Keratinocyte (primary cell): ENCODE results near the gene TMBIM4. TPM values are rescaled to one million over a fixed set of nuclear protein-coding genes. Genes with fewer than 3 reads are reported as not detected.

Source experiments
- DNase-seq: peaks from one replicate; pipeline ENCODE4 v3.0.0-alpha.2; 2011; ENCODE audit warnings: low read depth, missing footprints, low spot score
- FAIRE-seq: peaks from 2 replicates; lab custom pipeline; 2011; peaks lifted over from hg19 to GRCh38; lab: Jason Lieb, UNC
- H2AFZ ChIP-seq: 2 replicates; pipeline ENCODE4 v1.6.0; 2012; ENCODE audit warnings: low read length, control low read depth, inconsistent platforms; ENCODE audit not compliant: control insufficient read depth
- H3K27ac ChIP-seq: 2 replicates; pipeline ENCODE4 v1.5.1; 2011; ENCODE audit warnings: low read length; ENCODE audit not compliant: control insufficient read depth, insufficient read depth
- H3K27me3 ChIP-seq: 3 replicates; pipeline ENCODE4 v1.6.0; 2011; ENCODE audit warnings: low read length; ENCODE audit not compliant: control insufficient read depth, insufficient read depth; ENCODE audit errors: extremely low read depth
- H3K36me3 ChIP-seq, 2 experiments: 2 replicates in 1 of 2; 3 replicates in 1 of 2; pipeline ENCODE4 v1.5.1; 2011; ENCODE audit warnings: low read length in 2 of 2, mild to moderate bottlenecking in 1 of 2; ENCODE audit not compliant: control insufficient read depth in 2 of 2, insufficient read depth in 2 of 2; ENCODE audit errors: extremely low read depth in 1 of 2
- H3K4me1 ChIP-seq: 3 replicates; pipeline ENCODE4 v1.5.1; 2011; ENCODE audit warnings: low read length; ENCODE audit not compliant: control insufficient read depth, insufficient read depth; ENCODE audit errors: extremely low read depth
- H3K4me2 ChIP-seq: 3 replicates; pipeline ENCODE4 v1.6.0; 2011; ENCODE audit warnings: low read depth, low read length; ENCODE audit not compliant: control insufficient read depth, insufficient read depth; ENCODE audit errors: extremely low read depth
- H3K4me3 ChIP-seq, 3 experiments: fragments of 200-600 bp in 1 of 3; sonication (generic) in 1 of 3; 2 replicates in 2 of 3; 3 replicates in 1 of 3; pipeline ENCODE4 v1.5.1; 2011 to 2016; ENCODE audit warnings: low read length in 3 of 3, mild to moderate bottlenecking in 3 of 3, control low read depth in 2 of 3, inconsistent platforms in 1 of 3, low read depth in 1 of 3, mixed read lengths in 1 of 3, mixed run types in 1 of 3, moderate library complexity in 1 of 3; ENCODE audit not compliant: control insufficient read depth in 2 of 3, insufficient read depth in 2 of 3; ENCODE audit errors: extremely low read depth in 1 of 3
- H3K79me2 ChIP-seq: 2 replicates; pipeline ENCODE4 v1.6.0; 2012; ENCODE audit warnings: low read length; ENCODE audit not compliant: control insufficient read depth, insufficient read depth
- H3K9ac ChIP-seq: 3 replicates; pipeline ENCODE4 v1.6.0; 2011; ENCODE audit warnings: low read length; ENCODE audit not compliant: control insufficient read depth, insufficient read depth; ENCODE audit errors: extremely low read depth
- H3K9me1 ChIP-seq: 3 replicates; pipeline ENCODE4 v1.6.0; 2011; ENCODE audit warnings: low read length; ENCODE audit not compliant: control insufficient read depth, insufficient read depth; ENCODE audit errors: extremely low read depth
- H3K9me3 ChIP-seq: 2 replicates; pipeline ENCODE4 v1.5.1; 2012; ENCODE audit warnings: low read depth, low read length; ENCODE audit not compliant: control insufficient read depth
- H4K20me1 ChIP-seq: 3 replicates; pipeline ENCODE4 v1.6.0; 2011; ENCODE audit warnings: low read length; ENCODE audit not compliant: control insufficient read depth, insufficient read depth; ENCODE audit errors: extremely low read depth
- CTCF ChIP-seq, 3 experiments: IDR thresholded peaks in 1 of 3; conservative IDR thresholded peaks in 1 of 3; optimal IDR thresholded peaks in 1 of 3; 2 replicates in 2 of 3; 3 replicates in 1 of 3; pipeline versions ENCODE3 to v1.5.1; 2011; ENCODE audit warnings: low read length in 3 of 3, mild to moderate bottlenecking in 3 of 3, moderate library complexity in 2 of 3, control low read depth in 1 of 3, inconsistent platforms in 1 of 3; ENCODE audit not compliant: insufficient read depth in 2 of 3; ENCODE audit errors: extremely low read depth in 1 of 3
- EZH2 ChIP-seq: IDR thresholded peaks from one replicate; pipeline ENCODE4 v1.6.1; 2012; ENCODE audit warnings: inconsistent platforms, mild to moderate bottlenecking, low read length, moderate library complexity
- dilution Hi-C: fragments of 300-500 bp; cut with MboI; formaldehyde crosslinking; loops from one replicate; pipeline ENCODE4 v1.7.0; 2020; ENCODE audit warnings: low sequenced_read_pairs; ENCODE audit not compliant: extremely low pct_ligation_motif_present
- polyA plus RNA-seq, 5 experiments: library from polyadenylated mRNA; depleted of rRNA in 3 of 5; stranded (reverse) in 3 of 5; stranded (forward) in 1 of 5; unstranded in 1 of 5; fragments of >200 nt; gene quantifications; 1 replicate in 1 of 5; 2 replicates in 3 of 5; 3 replicates in 1 of 5; pipeline versions ENCODE4 v1.2.1 to v1.2.3, GENCODE V29; 2011 to 2012; ENCODE audit warnings: missing spikeins in 2 of 5, low read depth in 1 of 5, low replicate concordance in 1 of 5

TMBIM4 gene
- polyA plus RNA-seq, 1 donor (not counting 4 experiments of a cell fraction or from before 2014, with no cell fraction given), result 111 TPM

- FAIRE-seq, result no peak
- no peak overlapping the region for H3K27ac ChIP-seq
- DNase-seq, result no peak
- no peak overlapping the region for H3K9ac ChIP-seq
- H3K4me1 ChIP-seq, result peaks cover 22% of the 10 kb centered on the region
- H3K36me3 ChIP-seq, result peaks cover 11 to 25% of the 10 kb centered on the region in 2 experiments
- no peaks in the 10 kb centered on the region for H4K20me1 ChIP-seq
- H3K4me2 ChIP-seq, result no peak overlapping the region
- H3K27me3 ChIP-seq, result no peaks in the 10 kb centered on the region
- H3K9me1 ChIP-seq, result no peaks in the 10 kb centered on the region
- dilution Hi-C loops, result no loop called here
- peaks cover 46% of the 10 kb centered on the region for H3K79me2 ChIP-seq
- H3K4me3 ChIP-seq, result no peak overlapping the region
- no peaks in the 10 kb centered on the region for H3K9me3 ChIP-seq
- no peak overlapping the region for H2AFZ ChIP-seq
- TF ChIP-seq EZH2 (no peak), CTCF (optimal IDR thresholded peaks at IDR 0.05 in 1 of 3, IDR thresholded peaks at IDR 0.05 in 1 of 3, conservative IDR thresholded peaks at IDR 0.05 in 1 of 3; ENCODE audit: extremely low read depth in 1 of 3, insufficient read depth in 2 of 3, low read length in 3 of 3) (no peak)
Measured at GRCh38 chr12:66127650-66128049, 42.1 kb downstream of the TMBIM4 start.

- H3K27me3 ChIP-seq, result no peaks in the 10 kb centered on the region
- H3K27ac ChIP-seq, result no peak overlapping the region
- H3K4me2 ChIP-seq, result no peak overlapping the region
- H3K79me2 ChIP-seq, result peaks cover 3% of the 10 kb centered on the region
- H3K9me3 ChIP-seq, result no peaks in the 10 kb centered on the region
- dilution Hi-C loops, result no loop called here
- no peaks in the 10 kb centered on the region for H4K20me1 ChIP-seq
- peaks cover 5 to 15% of the 10 kb centered on the region in 2 experiments for H3K36me3 ChIP-seq
- FAIRE-seq (no peak), DNase-seq (no peak)
- TF ChIP-seq EZH2, result no peak
- TF ChIP-seq CTCF (optimal IDR thresholded peaks at IDR 0.05 in 1 of 3, IDR thresholded peaks at IDR 0.05 in 1 of 3, conservative IDR thresholded peaks at IDR 0.05 in 1 of 3; ENCODE audit: extremely low read depth in 1 of 3, insufficient read depth in 2 of 3, low read length in 3 of 3), result no peak
- H3K9me1 ChIP-seq, result no peaks in the 10 kb centered on the region
- H2AFZ ChIP-seq, result no peak overlapping the region
- no peak overlapping the region for H3K4me3 ChIP-seq
- no peaks in the 10 kb centered on the region for H3K4me1 ChIP-seq
- no peak overlapping the region for H3K9ac ChIP-seq
Measured at GRCh38 chr12:66120477-66120876, 49.3 kb downstream of the TMBIM4 start.
